Heart right ventricle (tissue), 16 donors: ENCODE measurements around the gene HSPA2. TPM values are rescaled to one million over a fixed set of nuclear protein-coding genes. Genes with fewer than 3 reads are reported as not detected.

ENCODE experiments used
- ATAC-seq, 8 donors: fragments of 200-7000 bp; cut with Tn5 transposase; one replicate each; pipeline ENCODE4 v1.9.1; 2020; ENCODE audit warnings: mild to moderate bottlenecking in 8 of 8, moderate library complexity in 8 of 8, moderate number of reproducible peaks in 1 of 8
- DNase-seq, 2 donors: peaks; one replicate each; pipeline ENCODE4 v3.0.0-alpha.2; 2020
- H3K27ac ChIP-seq, 10 donors: fragments of 200-600 bp; sonication (generic) in 2 of 10; one replicate each; pipeline versions ENCODE4 v1.5.0 to v1.8.0; 2020 to 2022; ENCODE audit warnings: mild to moderate bottlenecking in 3 of 10
- H3K27me3 ChIP-seq, 7 donors: fragments of 200-600 bp; one replicate each; pipeline ENCODE4 v1.8.0; 2021 to 2022; ENCODE audit warnings: mild to moderate bottlenecking in 2 of 7
- H3K36me3 ChIP-seq, 9 donors: fragments of 200-600 bp; sonication (generic) in 1 of 9; one replicate each; pipeline versions ENCODE4 v1.5.0 to v1.8.0; 2020 to 2022; ENCODE audit warnings: mild to moderate bottlenecking in 2 of 9
- H3K4me1 ChIP-seq, 9 donors: fragments of 200-600 bp; sonication (generic) in 1 of 9; one replicate each; pipeline versions ENCODE4 v1.5.0 to v1.8.0; 2020 to 2022; ENCODE audit warnings: mild to moderate bottlenecking in 4 of 9
- H3K4me3 ChIP-seq, 10 donors: fragments of 200-600 bp; sonication (generic) in 2 of 10; one replicate each; pipeline versions ENCODE4 v1.5.0 to v1.8.0; 2020 to 2022; ENCODE audit warnings: mild to moderate bottlenecking in 7 of 10, moderate library complexity in 2 of 10
- H3K9me3 ChIP-seq, 11 donors: fragments of 200-600 bp in 10 of 11; sonication (generic) in 2 of 11; one replicate each; pipeline versions ENCODE4 v1.5.0 to v1.8.0; 2013 to 2022; ENCODE audit warnings: mild to moderate bottlenecking in 2 of 11, control low read depth in 1 of 11, moderate library complexity in 1 of 11
- CTCF ChIP-seq, 9 donors: fragments of 200-600 bp; sonication (generic) in 2 of 9; IDR thresholded peaks; one replicate each; pipeline versions ENCODE4 v1.5.0 to v1.8.0; 2021 to 2022; ENCODE audit warnings: antibody characterized with exemption in 9 of 9, mild to moderate bottlenecking in 5 of 9, moderate library complexity in 1 of 9
- WGBS, 2 donors: extraction: QIAGEN DNeasy Blood & Tissue Kit; methylation state at CpG; one replicate each; pipeline ENCODE4 v1.1.7; 2013; ENCODE audit warnings: inconsistent platforms in 1 of 2; 5-methylcytosine and 5-hydroxymethylcytosine counted together
- intact Hi-C, 10 donors: fragments of 100-400 bp; cut with DNase I; formaldehyde crosslinking; loops; one replicate each; pipeline versions ENCODE4 v1.11.1 to v1.14.2; 2022
- polyA plus RNA-seq, 2 donors: library from polyadenylated mRNA; stranded (reverse); fragments of 200-250 nt; gene quantifications; one replicate each; pipeline ENCODE4 v1.2.3, GENCODE V29; 2013
- total RNA-seq, 10 donors: library from RNA; stranded (reverse); fragmentation: NEBNext Ultra II Directional in 3 of 10; extraction: Animal tissue kit (Norgen Biotek cat#: 25700) in 3 of 10; gene quantifications; one replicate each; pipeline versions ENCODE4 v1.2.1 to v1.2.4, GENCODE V29; 2021 to 2023
- donor health status: Arrhythmogenic right ventricular cardiomyopathy.
- donor health status: ischemic (EF 13 %, LVEDD 7.1; RV severe dilation, severe dysfunction).
- donor health status: healthy with polysubstance abuse.
- donor health status: DM: no; HTN: yes; CAD: no.
- donor health status: DM: no; HTN: no; CAD: no.
- donor health status: ischemic (EF 25% LVEDD 6.9; RV normal size, moderate dysfunction).
- donor health status: ischemic (EF 25% LVEDD 5.7; RV mildly dilated, moderate dysfunction).
- donor health status: healthy.
- donor health status: DM: yes; HTN: yes; CAD: no.
- donor health status: Ischemic cardiomyopathy.
- donor health status: ischemic (EF 35%, LVEDD 5.7; RV mildly dilated, moderate dysfunction).
- donor health status: nonischemic (EF 11% LVEDD 7.7; RV severe dilation, severe dysfunction).
- donor health status: DM: yes; HTN: yes; CAD: no.
- donor health status: PGD.
- donor health status: ischemic (EF 29% LVEDD 5.4; RV normal size, mild dysfunction).
- donor health status: nonischemic (EF 23%, LVEDD 6.1; RV moderate dilation, normal function).

Gene HSPA2
- total and polyA plus RNA-seq, 12 donors = 2.6 to 77.6 (median 29.9) TPM

DNA sequence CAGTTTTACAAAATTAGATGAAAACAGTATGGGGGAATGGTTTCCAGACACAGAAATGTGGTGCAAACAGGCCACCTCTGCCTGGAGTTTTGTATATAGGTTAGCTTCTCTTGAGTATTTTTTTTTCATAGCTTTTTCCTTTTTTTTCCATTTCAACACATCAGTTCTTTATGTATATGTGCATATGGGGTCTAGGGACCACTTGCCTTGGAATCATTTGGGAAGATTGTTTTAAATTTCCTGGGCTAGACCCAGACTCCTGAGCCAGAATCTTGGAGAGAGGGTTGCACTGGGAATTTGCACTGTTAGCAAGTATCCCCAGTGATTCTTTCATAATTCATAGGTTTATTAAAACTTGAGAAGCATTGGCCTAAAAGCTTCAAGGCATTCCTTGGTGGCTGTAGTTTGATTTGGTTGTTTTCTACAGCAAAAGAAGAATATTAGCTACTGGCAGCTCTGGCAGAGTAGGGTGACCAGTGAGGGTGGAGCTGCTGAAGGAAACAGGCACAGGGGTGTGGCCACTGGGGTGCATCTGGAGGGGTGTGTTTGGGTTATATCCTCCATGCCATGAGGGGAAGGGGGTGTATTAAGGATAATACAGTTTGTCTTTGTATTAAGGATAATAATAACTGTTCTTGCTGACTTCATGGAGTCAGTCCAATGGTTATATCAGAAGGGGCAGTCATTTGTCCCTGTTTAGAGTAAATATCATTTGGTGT is 32.0 kb downstream of the HSPA2 start:
- Histone ChIP-seq H3K4me1 (peaks cover 0 to 36% (median 19%) of the 10 kb centered on the region in 9 donors), H3K27me3 (no peaks in the 10 kb centered on the region), H3K36me3 (no peaks in the 10 kb centered on the region), H3K9me3 (no peaks in the 10 kb centered on the region), H3K4me3 (no peak overlapping the region), H3K27ac (peak overlapping the region in 6 of 10 donors; percentile 1 to 64 (median 32))
- peak in 2 of 8 donors; percentile 25 to 56 for ATAC-seq
- no peak for TF ChIP-seq CTCF (IDR thresholded peaks at IDR 0.05)
- no peak for DNase-seq
- intact Hi-C loops = no loop called here

DNA sequence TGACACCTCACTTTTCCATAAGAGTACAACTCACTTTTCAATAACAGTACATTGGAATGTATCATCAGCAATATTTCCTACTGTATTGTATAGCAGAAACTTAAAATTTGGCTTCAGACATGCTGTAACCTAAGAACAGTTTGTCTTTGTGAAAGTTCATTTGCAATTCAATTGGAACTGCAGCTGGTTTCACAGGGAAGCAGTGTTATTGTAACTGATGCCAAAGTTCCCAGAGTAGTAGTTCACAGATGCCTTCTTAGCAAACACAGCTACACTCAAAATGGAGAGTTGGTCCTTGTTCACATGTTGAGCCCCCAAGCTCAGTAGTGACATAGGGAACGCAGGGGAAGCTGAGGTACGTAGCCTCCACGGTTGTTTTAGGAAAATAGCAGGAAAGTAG is 32.6 kb downstream of the HSPA2 start:
- WGBS, 2 donors = 88% methylated on average over 3 of the region's 3 CpGs
- no peaks in the 10 kb centered on the region for H3K36me3 ChIP-seq
- no peak for TF ChIP-seq CTCF (IDR thresholded peaks at IDR 0.05)
- H3K4me3 ChIP-seq = no peak overlapping the region
- DNase-seq = no peak
- H3K27ac ChIP-seq = peak overlapping the region in 6 of 10 donors; percentile 1 to 64 (median 25)
- ATAC-seq = peak in 2 of 8 donors; percentile 41 to 61
- H3K9me3 ChIP-seq = no peaks in the 10 kb centered on the region
- no peaks in the 10 kb centered on the region for H3K27me3 ChIP-seq
- H3K4me1 ChIP-seq = peaks cover 0 to 31% (median 18%) of the 10 kb centered on the region in 9 donors
- intact Hi-C loops = no loop called here

- H3K9me3 ChIP-seq = no peaks in the 10 kb centered on the region
- DNase-seq (no peak), ATAC-seq (no peak)
- peaks cover 0 to 16% (median 8%) of the 10 kb centered on the region in 9 donors for H3K4me1 ChIP-seq
- no peaks in the 10 kb centered on the region for H3K27me3 ChIP-seq
- WGBS, 2 donors = 84 to 88% methylated on average over 6 of the region's 6 CpGs
- no peaks in the 10 kb centered on the region for H3K36me3 ChIP-seq
- intact Hi-C loops = no loop called here
- no peak for TF ChIP-seq CTCF (IDR thresholded peaks at IDR 0.05)
- H3K4me3 ChIP-seq = no peak overlapping the region
- no peak overlapping the region for H3K27ac ChIP-seq
Observed at GRCh38 chr14:64574371-64575107, 34.0 kb downstream of the HSPA2 start.

GRCh38 chr14:64577211-64577610 is 36.7 kb downstream of the HSPA2 start:
- no peaks in the 10 kb centered on the region for H3K36me3 ChIP-seq
- H3K27ac ChIP-seq = no peak overlapping the region
- H3K27me3 ChIP-seq = no peaks in the 10 kb centered on the region
- TF ChIP-seq CTCF (IDR thresholded peaks at IDR 0.05) = no peak
- peaks cover 0 to 18% (median 3%) of the 10 kb centered on the region in 9 donors for H3K4me1 ChIP-seq
- DNase-seq (no peak), ATAC-seq (no peak)
- 85 to 97% methylated on average over 5 of the region's 5 CpGs for WGBS, 2 donors
- no peaks in the 10 kb centered on the region for H3K9me3 ChIP-seq
- H3K4me3 ChIP-seq = no peak overlapping the region
- intact Hi-C loops = no loop called here
